DOHH2 (cell line): ENCODE data around the gene MYOF.

Source experiments
- CTCF ChIP-seq: fragments of 200-600 bp; sonication (generic); IDR thresholded peaks from one replicate; pipeline ENCODE4 v1.5.1; 2014; ENCODE audit warnings: antibody characterized with exemption, mild to moderate bottlenecking, low read depth, low read length; ENCODE audit not compliant: poor library complexity, severe bottlenecking
- EZH2phosphoT487 ChIP-seq: fragments of 200-600 bp; sonication (generic); IDR thresholded peaks from 2 replicates; pipeline ENCODE4 v1.6.1; 2017; ENCODE audit warnings: borderline replicate concordance, mild to moderate bottlenecking, antibody characterized with exemption, low read length, moderate library complexity, mixed read lengths

- TF ChIP-seq CTCF = no peak
- TF ChIP-seq EZH2phosphoT487 = no peak
Measured at GRCh38 chr10:93473161-93473560, 9.0 kb downstream of the MYOF start.
